GM21528 (cell line): ENCODE measurements around the gene DNAH11.
A peak's percentile ranks its signal among the peaks of the same experiment; 100 is the strongest.
"Not testable (repeated sequence)": the region's sequence is repeated elsewhere in the genome, so short reads cannot be mapped to it uniquely, and the experiment has no call there.

Experiments
- ATAC-seq: cut with Tn5 transposase; IDR thresholded peaks from one replicate; pipeline ENCODE4 v1.9.1; 2021; ENCODE audit warnings: mild to moderate bottlenecking, moderate library complexity; ENCODE audit not compliant: unreplicated experiment, low FRiP score

DNAH11 gene

GRCh38 chr7:21915140-21915539 is 372.3 kb downstream of the DNAH11 start:
- no peak for ATAC-seq

- ATAC-seq: no peak
Measured at GRCh38 chr7:21916176-21916575, 373.3 kb downstream of the DNAH11 start.

GRCh38 chr7:21916629-21917028 is 373.8 kb downstream of the DNAH11 start:
- no peak for ATAC-seq

- ATAC-seq: no peak
Measured at GRCh38 chr7:21918216-21918615, 375.4 kb downstream of the DNAH11 start.

- ATAC-seq: no peak
Measured at GRCh38 chr7:21920936-21921335, 378.1 kb downstream of the DNAH11 start.

- ATAC-seq: no peak
Measured at GRCh38 chr7:21922605-21923004, 379.8 kb downstream of the DNAH11 start.

GRCh38 chr7:21923658-21924057 is 380.8 kb downstream of the DNAH11 start:
- ATAC-seq: no peak

- ATAC-seq: no peak
Measured at GRCh38 chr7:21926448-21926847, 383.6 kb downstream of the DNAH11 start.

GRCh38 chr7:21927693-21928092 is 384.9 kb downstream of the DNAH11 start:
- no peak for ATAC-seq

GRCh38 chr7:21933293-21933692 is 390.5 kb downstream of the DNAH11 start:
- not testable (repeated sequence) for ATAC-seq

- no peak for ATAC-seq
Measured at GRCh38 chr7:21934808-21935207, 392.0 kb downstream of the DNAH11 start.

GRCh38 chr7:21938463-21938862 is 395.6 kb downstream of the DNAH11 start:
- no peak for ATAC-seq

GRCh38 chr7:21939136-21939857 is 396.5 kb downstream of the DNAH11 start:
- peak; percentile 71 for ATAC-seq

GRCh38 chr7:21939858-21940372 is 397.1 kb downstream of the DNAH11 start:
- no peak for ATAC-seq

GRCh38 chr7:21941611-21942141 is 398.8 kb downstream of the DNAH11 start:
- ATAC-seq: no peak

GRCh38 chr7:21942955-21943354 is 400.1 kb downstream of the DNAH11 start:
- no peak for ATAC-seq

GRCh38 chr7:21943436-21943835 is 400.6 kb downstream of the DNAH11 start:
- no peak for ATAC-seq

- peak; percentile 22 for ATAC-seq
Measured at GRCh38 chr7:21944616-21945453, 402.0 kb downstream of the DNAH11 start.

- ATAC-seq: peak; percentile 89
Measured at GRCh38 chr7:21945454-21946221, 402.8 kb downstream of the DNAH11 start, which contains the start of gene CDCA7L. Gene CDCA7L (minus strand): TSS chr7:21945899. CDS start chr7:21945804, 95 bp downstream.

- no peak for ATAC-seq
Measured at GRCh38 chr7:21946222-21946709, 403.4 kb downstream of the DNAH11 start.
